ENCODE results near the gene FAM193A.
A peak's percentile ranks its signal among the peaks of the same experiment; 100 is the strongest.
"Not testable (repeated sequence)": the region's sequence is repeated elsewhere in the genome, so short reads cannot be mapped to it uniquely, and the experiment has no call there.

Gene FAM193A

DNA sequence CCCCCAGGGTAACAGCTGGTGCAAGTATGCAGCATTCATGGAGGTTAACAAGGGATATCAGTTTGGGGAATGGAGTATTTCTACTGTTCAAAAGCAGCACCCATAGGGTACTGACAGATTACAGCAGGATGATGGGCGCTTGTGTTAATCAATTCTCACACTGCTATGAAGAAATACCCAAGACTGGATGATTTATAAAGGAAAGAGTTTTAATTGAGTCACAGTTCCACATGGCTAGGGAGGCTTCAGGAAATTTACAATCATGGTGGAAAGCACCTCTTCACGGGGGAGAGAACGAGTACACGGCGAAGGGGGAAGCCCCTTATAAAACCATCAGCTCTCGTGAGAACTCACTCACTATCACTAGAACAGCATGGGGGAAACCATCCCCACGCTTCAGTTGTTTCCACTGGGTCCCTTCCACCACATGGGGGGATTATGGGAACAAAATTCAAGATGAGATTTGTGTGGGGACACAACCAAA is 155.5 kb downstream of the FAM193A start:
- DNase-seq (ENCODE audit: low spot score) = no peak

DNA sequence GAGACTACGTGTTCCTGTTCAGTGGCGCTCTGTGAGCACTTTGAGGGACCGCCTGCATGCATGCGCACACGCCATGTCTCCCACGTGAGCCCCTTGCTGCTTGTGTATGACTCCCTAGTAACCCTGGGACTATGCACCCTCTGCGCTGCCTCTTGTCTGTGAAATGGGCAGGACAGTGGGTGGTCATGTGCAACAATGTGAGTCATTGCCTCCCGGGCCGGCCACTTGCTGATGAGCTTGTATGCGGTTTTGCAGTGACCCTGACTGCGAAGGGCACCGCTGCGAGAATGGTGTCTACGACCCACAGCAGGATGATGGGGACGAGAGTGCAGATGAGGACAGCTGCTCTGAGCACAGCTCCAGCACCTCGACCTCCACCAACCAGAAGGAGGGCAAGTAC is 158.2 kb downstream of the FAM193A start:
- DNase-seq (ENCODE audit: low spot score) = no peak

DNA sequence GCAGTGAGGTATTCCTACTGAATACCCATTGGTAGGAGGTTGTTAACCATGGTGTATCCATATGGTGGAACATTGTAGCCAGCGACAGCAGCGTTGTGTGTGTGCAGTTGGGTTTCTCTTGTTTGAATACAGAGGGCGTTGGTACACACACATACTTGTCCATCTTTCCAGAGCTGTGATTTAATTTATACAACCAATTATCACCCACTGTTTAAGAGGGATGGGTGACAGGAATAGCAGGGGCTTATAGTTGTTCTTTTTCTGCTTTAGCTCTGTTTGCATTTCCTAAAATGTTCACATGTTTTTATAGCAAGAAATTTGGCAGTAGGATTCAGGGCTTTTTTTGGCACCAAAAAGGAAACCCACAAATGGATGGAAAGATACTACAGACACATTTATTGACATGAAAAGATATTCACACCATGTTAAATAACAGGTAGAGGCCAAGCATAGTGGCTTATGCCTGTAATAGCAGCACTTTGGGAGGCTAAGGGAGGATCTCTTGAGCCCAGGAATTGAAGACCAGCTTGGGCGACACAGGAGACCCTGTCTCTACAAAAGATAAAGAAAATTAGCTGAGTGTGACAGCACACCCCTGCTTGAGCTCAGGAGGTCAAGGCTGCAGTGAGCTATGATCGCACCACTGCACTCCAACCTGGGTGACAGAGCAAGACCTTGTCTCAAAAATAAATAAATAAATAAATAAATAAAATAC is 159.1 kb downstream of the FAM193A start:
- no peak for DNase-seq (ENCODE audit: low spot score)

DNA sequence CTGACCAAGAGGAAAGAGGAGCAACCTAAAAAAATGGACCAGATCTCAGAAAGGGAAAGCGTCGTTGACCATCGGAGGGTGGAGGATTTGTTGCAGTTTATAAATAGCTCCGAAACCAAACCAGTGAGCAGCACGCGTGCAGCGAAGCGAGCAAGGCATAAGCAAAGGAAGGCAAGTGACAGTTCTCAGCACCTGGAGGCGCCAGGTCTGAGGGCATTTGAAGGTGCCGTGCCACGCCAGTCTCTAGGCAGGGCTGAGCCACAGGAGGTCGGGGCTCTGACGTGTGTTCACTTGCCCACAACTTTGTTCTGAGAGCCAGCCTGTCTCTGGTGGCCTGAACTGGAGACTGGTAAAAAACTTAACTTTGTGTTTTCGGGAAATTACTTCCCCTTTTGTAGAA is 160.0 kb downstream of the FAM193A start:
- no peak for DNase-seq (ENCODE audit: low spot score)

DNA sequence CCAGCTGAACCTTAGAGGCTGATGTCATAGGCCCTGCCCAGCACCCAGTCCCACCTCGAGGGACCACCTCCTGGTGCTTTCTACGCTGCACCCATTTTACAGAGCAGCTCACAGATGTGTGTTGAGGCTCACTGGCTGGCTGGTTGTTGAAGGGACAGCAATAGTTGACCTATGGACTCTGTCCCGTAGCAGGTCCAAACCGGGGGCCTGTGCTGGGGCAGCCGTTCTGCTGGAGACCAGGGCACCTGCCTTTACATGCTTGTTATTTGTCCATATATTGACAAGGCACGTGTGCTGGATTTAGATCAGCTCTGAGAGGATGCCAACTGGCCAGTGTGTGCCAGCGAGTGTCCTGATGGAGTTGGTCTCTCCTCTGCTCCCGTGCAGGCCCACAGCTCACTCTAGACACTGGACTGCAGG is 161.6 kb downstream of the FAM193A start:
- DNase-seq (ENCODE audit: low spot score) = no peak

DNA sequence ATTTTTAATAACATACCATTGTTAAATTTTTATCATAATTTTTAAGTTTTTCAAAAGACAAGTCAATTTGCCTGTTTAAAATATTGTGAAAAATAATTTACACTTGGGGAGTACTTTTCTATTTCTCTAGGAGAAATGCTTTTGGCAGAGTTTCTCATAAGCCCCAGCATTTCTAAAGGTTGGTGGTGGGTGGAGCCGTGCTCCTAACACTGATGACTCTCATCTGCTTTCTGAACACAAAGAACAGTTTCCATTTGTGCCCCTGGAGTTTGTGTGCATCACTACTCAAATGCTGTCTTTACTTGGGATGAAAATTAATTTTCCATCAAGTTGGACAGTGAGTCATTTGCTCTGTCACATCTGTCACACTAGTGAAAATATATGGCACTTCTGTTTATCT is 162.1 kb downstream of the FAM193A start:
- DNase-seq (ENCODE audit: low spot score) = no peak

DNA sequence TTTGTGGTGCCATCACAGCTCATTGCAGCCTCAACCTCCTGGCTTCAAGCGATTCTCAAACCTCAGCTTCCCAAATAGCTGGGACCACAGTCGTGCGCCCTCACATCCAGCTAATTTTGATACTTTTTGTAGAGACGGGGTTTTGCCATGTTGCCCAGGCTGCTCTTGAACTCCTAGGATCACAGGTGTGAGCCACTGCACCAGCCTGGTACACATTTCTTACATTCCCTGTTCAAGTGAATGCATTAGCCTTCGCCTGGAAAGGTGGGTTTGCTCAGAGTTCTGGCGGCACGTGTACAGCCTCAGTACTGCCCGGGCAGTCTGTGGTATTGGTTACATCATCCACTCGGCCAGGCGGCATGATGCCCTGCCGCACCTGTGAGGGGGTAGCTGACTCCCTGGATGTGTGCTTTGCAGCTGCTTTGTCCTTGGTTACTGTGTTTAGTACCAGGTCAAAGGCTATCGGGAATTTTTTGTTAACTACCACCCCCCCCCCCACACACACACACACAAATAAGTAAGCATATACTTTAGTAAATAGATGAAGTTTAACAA is 162.6 kb downstream of the FAM193A start:
- no peak for DNase-seq (ENCODE audit: low spot score)

DNA sequence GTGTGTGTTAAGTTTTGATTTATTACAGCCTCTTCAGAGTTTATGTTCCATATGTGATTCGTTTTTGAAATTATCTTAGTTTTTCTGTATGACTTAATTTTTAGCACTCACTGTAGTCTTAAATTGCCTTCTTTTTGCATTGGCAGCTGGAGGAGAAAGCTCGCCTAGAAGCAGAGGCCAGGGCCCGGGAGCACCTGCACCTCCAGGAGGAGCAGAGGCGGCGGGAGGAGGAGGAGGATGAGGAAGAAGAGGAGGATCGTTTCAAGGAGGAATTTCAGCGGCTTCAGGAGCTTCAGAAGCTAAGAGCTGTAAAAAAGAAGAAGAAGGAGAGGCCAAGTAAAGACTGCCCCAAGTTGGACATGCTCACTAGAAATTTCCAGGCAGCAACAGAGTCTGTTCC is 163.1 kb downstream of the FAM193A start:
- no peak for DNase-seq (ENCODE audit: low spot score)

DNA sequence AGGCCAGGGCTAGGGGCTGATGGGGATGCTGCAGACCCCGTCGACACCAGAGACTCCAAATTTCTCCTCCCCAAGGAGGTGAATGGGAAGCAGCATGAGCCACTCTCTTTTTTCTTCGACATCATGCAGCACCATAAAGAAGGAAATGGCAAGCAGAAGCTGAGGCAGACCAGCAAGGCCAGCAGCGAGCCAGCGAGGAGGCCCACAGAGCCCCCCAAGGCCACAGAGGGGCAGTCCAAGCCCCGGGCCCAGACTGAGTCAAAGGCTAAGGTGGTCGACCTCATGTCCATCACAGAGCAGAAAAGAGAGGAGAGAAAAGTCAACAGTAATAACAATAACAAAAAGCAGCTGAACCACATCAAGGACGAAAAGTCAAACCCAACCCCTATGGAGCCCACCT is 163.6 kb downstream of the FAM193A start:
- DNase-seq (ENCODE audit: low spot score) = no peak

DNA sequence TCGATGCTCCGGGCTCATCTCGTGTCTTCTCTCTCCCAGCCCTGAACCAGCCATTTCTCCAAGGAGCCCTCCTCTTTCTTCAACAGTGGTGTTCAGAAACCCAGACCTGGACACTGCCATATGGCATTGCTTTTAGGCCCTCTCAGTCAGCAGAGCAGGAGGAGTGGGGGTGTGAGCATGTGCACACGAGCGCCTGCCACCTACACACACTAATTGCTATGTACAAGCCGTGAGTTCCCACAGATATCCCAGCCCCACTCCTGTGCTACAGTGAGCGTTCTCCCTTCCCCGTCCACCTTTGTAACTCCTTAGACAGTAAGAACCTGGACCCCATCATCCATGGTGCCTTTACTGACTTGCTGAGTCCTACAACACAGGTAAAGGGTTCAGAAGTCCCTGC is 165.9 kb downstream of the FAM193A start:
- no peak for DNase-seq (ENCODE audit: low spot score)

DNA sequence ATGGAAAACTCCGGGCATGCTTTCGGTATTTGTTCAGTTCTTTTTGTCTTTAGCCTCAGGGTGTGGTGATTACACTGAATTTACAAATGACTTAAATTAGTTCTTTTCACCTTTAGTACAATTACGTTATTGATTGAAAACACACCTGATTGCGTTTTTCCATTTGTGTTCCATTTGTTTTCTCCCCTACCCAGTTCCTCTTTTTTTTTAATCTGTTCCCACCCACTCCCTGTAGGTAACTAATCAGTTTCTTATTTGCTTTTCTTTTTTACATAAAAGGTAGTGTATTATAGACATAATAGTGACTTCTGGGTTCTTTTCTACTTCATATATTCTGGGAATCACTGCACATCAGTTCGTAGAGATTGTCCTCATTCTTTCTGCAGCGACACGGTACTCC is 166.3 kb downstream of the FAM193A start:
- DNase-seq (ENCODE audit: low spot score) = no peak

DNA sequence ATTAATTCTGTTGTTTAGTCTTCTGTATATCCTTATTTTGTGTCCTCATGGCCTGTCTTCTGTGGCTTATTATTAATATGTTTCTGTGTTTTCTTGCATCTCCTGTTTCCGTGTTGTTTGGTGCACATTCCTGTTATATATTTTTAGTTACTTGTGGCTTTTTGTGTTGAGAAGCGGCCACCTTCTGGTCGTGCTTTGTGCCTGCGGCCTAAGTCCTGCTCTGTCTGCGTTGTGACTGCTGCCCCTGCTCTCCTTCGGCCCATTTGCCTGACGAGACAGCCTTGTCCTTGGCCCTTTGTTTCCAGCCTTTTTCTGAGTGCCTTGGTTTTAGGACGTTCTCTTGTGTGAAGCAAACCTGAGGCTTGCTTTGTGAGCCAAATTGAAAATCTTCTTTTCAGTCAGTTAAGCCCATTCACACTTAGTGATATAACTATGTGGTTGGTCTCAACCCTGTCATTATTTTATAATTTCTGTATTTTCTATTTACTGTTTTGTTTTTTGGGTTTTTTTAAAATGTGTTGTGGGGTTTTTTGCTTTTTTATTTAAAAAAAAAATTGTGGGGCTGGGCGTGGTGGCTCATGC is 175.9 kb downstream of the FAM193A start:
- DNase-seq (ENCODE audit: low spot score) = no peak

DNA sequence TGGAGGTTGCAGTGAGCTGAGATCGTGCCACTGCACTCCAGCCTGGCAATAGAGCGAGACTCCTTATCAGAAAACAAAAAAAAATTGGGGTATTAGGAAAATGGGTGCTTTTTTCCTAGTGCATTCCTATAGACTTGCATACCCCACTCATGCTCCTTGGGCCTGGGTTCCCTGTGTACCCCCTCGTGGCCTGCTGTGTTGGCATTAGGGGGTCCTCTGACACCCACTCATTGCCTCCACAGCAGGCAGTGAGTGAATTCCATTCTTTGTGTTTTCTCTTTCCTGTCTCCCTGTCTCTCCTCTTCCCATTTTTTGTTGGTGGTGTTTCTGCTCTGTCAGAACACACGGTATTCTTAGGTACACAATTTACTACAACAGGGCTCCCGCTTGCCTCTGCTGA is 176.9 kb downstream of the FAM193A start:
- DNase-seq (ENCODE audit: low spot score) = no peak

DNA sequence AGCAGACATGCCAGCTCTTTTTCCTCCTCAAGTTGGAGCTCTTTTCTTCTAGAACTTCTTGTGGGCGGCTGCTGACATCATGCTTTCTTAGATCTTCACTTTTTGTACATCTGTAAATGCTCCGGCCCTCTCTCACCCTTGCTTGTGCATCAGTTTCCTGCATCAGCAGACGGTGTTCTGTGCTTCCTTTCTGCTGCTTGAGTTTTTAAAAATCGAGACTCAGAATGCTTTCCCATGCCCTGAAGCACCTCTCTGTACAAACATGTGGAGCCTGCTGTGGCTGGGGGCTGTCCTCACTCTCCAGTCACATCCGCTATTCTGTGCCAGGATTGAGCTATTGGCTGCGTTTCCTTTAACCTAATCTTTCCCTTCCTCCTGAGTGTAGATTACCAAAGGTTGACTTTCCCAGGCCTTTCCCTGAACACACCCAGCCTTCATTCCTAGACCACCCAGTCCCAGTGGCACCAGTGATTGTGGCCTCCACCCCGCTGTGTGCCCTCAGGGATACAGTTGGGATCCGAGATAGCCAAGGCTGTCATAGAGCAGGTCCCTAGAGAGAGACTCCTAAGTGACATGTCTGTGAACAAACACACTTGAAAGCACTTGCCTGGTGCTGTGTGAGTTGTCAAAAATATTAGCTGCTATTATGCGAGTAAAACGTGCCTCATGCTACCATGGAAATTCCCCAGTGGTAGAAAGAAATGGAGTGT is 177.8 kb downstream of the FAM193A start:
- peak; percentile 40 for DNase-seq (ENCODE audit: low spot score)

DNA sequence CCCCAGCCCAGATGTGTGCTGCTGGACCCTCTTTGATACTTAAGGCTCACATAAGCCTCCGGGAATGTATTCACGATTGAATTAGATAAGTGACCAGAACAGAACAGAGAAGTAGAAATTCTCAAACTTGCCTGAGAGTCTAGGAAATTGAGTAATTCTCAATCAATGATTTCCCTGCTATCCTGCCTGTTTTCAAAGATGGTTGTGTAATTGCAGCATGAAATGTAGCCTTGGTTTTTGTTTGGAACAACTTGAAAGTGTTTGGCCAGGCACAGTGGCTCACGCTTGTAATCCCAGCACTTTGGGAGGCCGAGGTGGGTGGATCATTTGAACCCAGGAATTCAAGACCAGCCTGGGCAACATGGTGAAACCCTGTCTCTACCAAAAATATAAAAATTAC is 178.5 kb downstream of the FAM193A start:
- no peak for DNase-seq (ENCODE audit: low spot score)

DNA sequence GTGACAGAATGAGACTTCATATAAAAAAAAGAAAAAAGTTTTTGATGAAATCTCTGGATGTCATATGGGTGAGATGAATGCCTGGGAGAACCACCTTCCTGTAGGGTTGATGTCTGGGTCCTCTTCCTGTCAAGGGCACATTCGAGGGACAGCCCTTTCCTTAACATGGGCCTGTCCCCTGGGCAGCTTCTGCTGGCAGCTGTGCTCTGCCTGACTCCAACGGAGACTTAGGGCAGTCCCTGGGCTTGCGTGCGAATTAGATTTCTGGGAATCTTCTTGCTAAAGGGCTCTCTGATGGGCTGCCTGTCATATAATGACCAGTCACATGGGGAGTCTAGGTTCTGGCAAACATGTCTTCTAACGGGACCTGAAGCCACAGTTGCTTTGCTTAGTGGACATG is 179.0 kb downstream of the FAM193A start:
- no peak for DNase-seq (ENCODE audit: low spot score)

DNA sequence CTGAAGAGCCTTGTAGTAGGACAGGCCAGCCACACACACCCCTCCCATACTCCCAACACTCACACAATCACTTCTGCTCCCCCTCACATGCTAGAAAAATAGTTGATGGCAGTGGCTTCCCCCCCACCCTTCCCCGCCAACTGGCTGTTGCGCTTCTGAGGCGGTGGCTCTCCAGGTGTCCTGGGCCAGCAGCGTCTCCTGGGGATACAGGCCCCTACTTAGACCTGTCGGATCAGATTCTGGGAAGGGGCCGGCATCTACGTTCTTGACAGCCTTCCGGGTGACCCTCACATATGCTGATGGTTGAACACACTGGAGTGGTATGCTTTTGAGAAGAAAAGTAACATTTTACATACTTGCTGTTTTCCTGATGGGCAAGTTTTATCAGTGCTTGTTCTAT is 179.8 kb downstream of the FAM193A start:
- DNase-seq (ENCODE audit: low spot score) = no peak

DNA sequence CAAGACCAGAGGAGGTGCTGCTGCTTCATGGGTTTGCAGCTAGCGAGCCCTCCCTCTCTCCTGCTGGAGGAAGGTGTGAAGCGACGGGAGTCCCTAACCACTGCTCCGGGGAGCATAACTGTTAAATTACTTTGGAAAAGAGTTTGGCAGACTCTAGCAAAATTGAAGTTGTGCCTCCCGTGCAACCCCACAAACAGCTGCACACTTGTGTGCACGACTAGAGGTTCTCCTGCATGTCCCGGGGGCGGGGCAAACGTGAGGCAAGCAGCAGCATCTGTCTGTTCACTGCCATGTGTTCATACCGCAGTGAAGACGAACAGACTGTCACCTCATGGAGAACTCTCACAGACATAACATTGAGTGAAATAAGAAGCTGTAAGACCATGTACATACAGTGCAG is 185.1 kb downstream of the FAM193A start:
- no peak for DNase-seq (ENCODE audit: low spot score)

DNA sequence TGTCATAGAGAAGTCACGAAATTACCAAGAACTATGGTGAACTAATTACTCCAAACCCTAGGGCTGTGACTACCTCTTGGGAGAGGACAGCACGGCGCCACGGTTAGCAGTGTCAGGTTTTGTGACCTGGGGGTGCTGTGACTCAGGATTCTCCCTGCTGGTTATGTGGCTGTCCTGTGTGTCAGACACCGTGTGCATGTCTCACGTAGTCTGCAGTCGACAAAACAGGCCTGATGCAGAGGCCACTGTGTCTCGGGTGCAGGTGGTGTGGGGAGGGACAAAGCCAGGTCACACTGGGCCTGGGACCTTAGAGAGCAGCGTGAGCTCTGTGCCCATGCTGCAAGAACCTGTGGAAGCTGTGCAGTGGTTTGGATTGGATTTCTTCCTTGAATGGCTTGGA is 185.6 kb downstream of the FAM193A start:
- DNase-seq (ENCODE audit: low spot score) = no peak

DNA sequence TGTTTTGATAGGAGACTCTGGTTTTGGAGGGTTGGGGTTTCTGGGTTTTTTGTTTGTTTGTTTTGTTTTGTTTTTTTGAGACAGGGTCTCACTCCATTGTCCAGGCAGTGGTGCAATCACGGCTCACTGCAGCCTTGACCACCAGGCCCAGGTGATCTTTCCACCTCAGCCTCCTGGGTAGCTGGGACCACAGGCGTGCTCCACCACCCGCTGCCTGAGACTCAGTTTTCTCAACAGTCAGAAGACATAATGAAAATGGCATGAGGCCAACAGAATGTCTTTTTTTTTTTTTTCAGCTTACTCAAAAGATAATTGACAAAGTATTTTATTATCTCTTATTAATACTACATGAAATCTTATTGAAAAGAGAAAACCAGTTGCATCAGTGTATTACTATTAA is 187.3 kb downstream of the FAM193A start:
- no peak for DNase-seq (ENCODE audit: low spot score)

DNA sequence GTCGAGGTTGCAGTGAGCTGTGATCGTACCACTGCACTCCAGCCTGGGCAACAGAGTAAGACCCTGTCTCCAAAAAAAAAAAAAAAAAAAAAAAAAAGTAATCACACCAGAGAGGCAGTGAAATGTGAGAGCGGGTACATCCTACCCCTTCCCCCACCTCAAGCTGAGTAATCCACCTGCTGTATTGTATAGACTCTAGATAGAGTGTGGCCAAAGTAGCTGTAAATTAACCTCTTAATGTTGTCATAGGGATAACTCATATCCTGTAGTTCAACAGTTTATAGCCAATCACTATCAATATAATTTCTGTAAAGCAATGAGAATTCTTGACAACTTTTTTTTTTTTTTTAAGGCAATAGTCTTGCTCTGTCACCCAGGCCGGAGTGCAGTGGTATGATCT is 188.9 kb downstream of the FAM193A start:
- DNase-seq (ENCODE audit: low spot score) = no peak

DNA sequence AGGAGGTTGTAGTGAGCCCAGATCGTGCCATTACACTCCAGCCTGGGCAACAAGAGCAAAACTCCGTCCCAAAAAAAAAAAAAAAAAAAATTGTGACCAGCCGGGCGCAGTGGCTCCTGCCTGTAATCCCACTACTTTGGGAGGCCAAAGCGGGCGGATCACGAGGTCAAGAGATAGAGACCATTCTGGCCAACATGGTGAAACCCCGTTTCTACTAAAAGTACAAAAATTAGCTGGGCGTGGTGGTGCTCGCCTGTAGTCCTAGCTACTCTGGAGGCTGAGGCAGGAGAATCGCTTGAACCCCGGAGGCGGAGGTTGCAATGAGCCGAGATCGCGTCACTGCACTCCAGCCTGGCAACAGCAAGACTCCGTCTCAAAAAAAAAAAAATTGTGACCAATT is 190.4 kb downstream of the FAM193A start:
- not testable (repeated sequence) for DNase-seq (ENCODE audit: low spot score)

DNA sequence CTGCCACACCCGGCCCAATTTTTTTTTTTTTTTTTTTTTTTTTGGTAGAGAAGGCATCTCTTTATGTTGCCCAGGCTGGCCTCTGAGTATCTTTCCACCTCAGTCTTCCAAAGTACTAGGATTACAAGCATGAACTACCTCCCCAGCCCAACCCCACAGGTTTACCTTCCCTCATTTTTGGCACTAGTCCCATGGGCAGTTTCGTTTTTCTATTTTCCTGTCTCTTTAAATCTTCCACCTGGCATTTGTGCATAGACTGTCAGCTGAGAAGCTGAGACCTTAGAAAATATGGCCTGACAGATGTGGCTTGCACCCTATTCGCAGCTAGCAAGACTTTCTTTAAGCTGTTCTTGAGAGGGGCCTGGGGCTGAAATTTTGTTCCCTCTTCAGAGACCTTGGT is 191.8 kb downstream of the FAM193A start:
- DNase-seq (ENCODE audit: low spot score) = no peak
